ENCODE results near the gene UBL4B.

DNA sequence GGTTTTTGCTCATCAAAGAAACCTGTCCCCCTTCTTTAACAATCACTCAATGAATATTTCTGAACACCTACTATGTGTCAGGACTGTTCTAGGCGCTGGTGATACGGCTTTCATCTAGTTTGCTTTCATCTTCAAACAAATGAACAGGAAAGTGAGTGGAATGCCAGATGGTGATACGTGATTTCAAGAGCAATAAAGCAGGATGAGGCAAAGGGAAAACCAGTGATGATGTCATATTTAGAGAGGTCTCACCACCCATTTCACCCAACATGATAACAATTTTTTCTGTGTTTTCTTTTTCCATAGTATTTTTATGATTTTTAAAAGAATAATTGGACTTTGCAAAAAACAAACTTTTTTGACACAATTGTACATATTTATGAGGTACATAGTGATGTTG lies 26.7 kb downstream of the UBL4B start:
- TF ChIP-seq, protein P1, sequence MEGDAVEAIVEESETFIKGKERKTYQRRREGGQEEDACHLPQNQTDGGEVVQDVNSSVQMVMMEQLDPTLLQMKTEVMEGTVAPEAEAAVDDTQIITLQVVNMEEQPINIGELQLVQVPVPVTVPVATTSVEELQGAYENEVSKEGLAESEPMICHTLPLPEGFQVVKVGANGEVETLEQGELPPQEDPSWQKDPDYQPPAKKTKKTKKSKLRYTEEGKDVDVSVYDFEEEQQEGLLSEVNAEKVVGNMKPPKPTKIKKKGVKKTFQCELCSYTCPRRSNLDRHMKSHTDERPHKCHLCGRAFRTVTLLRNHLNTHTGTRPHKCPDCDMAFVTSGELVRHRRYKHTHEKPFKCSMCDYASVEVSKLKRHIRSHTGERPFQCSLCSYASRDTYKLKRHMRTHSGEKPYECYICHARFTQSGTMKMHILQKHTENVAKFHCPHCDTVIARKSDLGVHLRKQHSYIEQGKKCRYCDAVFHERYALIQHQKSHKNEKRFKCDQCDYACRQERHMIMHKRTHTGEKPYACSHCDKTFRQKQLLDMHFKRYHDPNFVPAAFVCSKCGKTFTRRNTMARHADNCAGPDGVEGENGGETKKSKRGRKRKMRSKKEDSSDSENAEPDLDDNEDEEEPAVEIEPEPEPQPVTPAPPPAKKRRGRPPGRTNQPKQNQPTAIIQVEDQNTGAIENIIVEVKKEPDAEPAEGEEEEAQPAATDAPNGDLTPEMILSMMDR (IDR thresholded peaks at IDR 0.05 in 8 of 11, conservative IDR thresholded peaks at IDR 0.05 in 3 of 11) = no peak
- TF ChIP-seq POLR2A (IDR thresholded peaks at IDR 0.05) = no peak

All from spleen (tissue), 7 donors.